Stimulated activated naive CD8-positive, alpha-beta T cell treated with anti-CD3 and anti-CD28 coated beads, Interleukin-15, amount 100 ng/mL, for 72 hours (primary cell): ENCODE results near the gene ZNF816.
A peak's percentile ranks its signal among the peaks of the same experiment; 100 is the strongest.
"Not testable (repeated sequence)": the region's sequence is repeated elsewhere in the genome, so short reads cannot be mapped to it uniquely, and the experiment has no call there.

ENCODE experiments used
- ATAC-seq: fragments of 150-1000 bp; cut with Tn5 transposase; 2 replicates; pipeline ENCODE4 v1.10.0; 2021; ENCODE audit warnings: mild to moderate bottlenecking, moderate library complexity
- DNase-seq, 2 donors: peaks; one replicate each; pipeline ENCODE4 v3.0.0; 2021 to 2022
- H3K27ac Mint-ChIP-seq, 2 donors: one replicate each; pipeline ENCODE4 v1.8.0; 2022; ENCODE audit warnings: mild to moderate bottlenecking in 2 of 2, mixed read lengths in 2 of 2, moderate library complexity in 2 of 2
- H3K27me3 Mint-ChIP-seq: one replicate; pipeline ENCODE4 v1.8.0; 2022; ENCODE audit warnings: mixed read lengths
- H3K4me1 Mint-ChIP-seq: one replicate; pipeline ENCODE4 v1.8.0; 2022; ENCODE audit warnings: mild to moderate bottlenecking, mixed read lengths
- H3K4me3 Mint-ChIP-seq, 2 donors: one replicate each; pipeline ENCODE4 v1.8.0; 2022; ENCODE audit warnings: mild to moderate bottlenecking in 2 of 2, mixed read lengths in 2 of 2, moderate library complexity in 1 of 2
- H3K9me3 Mint-ChIP-seq, 2 donors: one replicate each; pipeline ENCODE4 v1.8.0; 2022; ENCODE audit warnings: mixed read lengths in 2 of 2

ZNF816 gene

GRCh38 chr19:52988506-52988905, 25.8 kb upstream of the ZNF816 start:
- DNase-seq (no peak), ATAC-seq (no peak)
- no peaks in the 10 kb centered on the region for H3K27me3 Mint-ChIP-seq
- no peak overlapping the region for H3K27ac Mint-ChIP-seq
- peaks cover 16% of the 10 kb centered on the region for H3K4me1 Mint-ChIP-seq
- peaks cover 25 to 55% of the 10 kb centered on the region in 2 donors for H3K9me3 Mint-ChIP-seq
- no peak overlapping the region for H3K4me3 Mint-ChIP-seq

- Mint-ChIP-seq H3K27ac (no peak overlapping the region), H3K4me3 (no peak overlapping the region), H3K4me1 (peaks cover 6% of the 10 kb centered on the region), H3K27me3 (no peaks in the 10 kb centered on the region), H3K9me3 (peaks cover 21 to 54% of the 10 kb centered on the region in 2 donors)
- DNase-seq, result no peak
- ATAC-seq, result no peak
Observed at GRCh38 chr19:52987221-52987620, 24.5 kb upstream of the ZNF816 start.

GRCh38 chr19:52983167-52983566, 20.5 kb upstream of the ZNF816 start:
- H3K27me3 Mint-ChIP-seq, ATAC-seq, H3K4me3 Mint-ChIP-seq, H3K27ac Mint-ChIP-seq, DNase-seq, H3K4me1 Mint-ChIP-seq: not testable (repeated sequence)
- H3K9me3 Mint-ChIP-seq, result peaks cover 19 to 37% of the 10 kb centered on the region in 2 donors

GRCh38 chr19:52981329-52981728, 18.6 kb upstream of the ZNF816 start:
- Mint-ChIP-seq H3K27me3 (no peaks in the 10 kb centered on the region), H3K9me3 (peaks cover 15 to 31% of the 10 kb centered on the region in 2 donors), H3K27ac (no peak overlapping the region), H3K4me1 (no peaks in the 10 kb centered on the region), H3K4me3 (no peak overlapping the region)
- no peak for DNase-seq
- ATAC-seq, result no peak

- Mint-ChIP-seq H3K4me1 (peaks cover 9% of the 10 kb centered on the region), H3K27me3 (no peaks in the 10 kb centered on the region), H3K4me3 (no peak overlapping the region), H3K27ac (no peak overlapping the region), H3K9me3 (peaks cover 21 to 31% of the 10 kb centered on the region in 2 donors)
- ATAC-seq (no peak), DNase-seq (no peak)
Observed at GRCh38 chr19:52967772-52968171, 5.1 kb upstream of the ZNF816 start.

GRCh38 chr19:52963247-52963618, 552 bp upstream of the ZNF816 start:
- Mint-ChIP-seq H3K4me3 (peak overlapping the region; percentile 96 to 99), H3K27ac (peak overlapping the region; percentile 43 to 76), H3K27me3 (no peaks in the 10 kb centered on the region), H3K9me3 (peaks cover 21 to 37% of the 10 kb centered on the region in 2 donors), H3K4me1 (peaks cover 19% of the 10 kb centered on the region)
- DNase-seq, result no peak
- ATAC-seq, result peak; percentile 35

GRCh38 chr19:52961981-52962380, 700 bp downstream of the ZNF816 start:
- H3K27me3 Mint-ChIP-seq, result no peaks in the 10 kb centered on the region
- DNase-seq (no peak), ATAC-seq (no peak)
- H3K27ac Mint-ChIP-seq, result peak overlapping the region; percentile 88 to 98
- H3K4me3 Mint-ChIP-seq, result peak overlapping the region; percentile 96 to 99
- H3K9me3 Mint-ChIP-seq, result peaks cover 21 to 45% of the 10 kb centered on the region in 2 donors
- peaks cover 19% of the 10 kb centered on the region for H3K4me1 Mint-ChIP-seq

GRCh38 chr19:52959613-52960295, 2.9 kb downstream of the ZNF816 start:
- Mint-ChIP-seq H3K9me3 (peaks cover 35 to 54% of the 10 kb centered on the region in 2 donors), H3K27me3 (no peaks in the 10 kb centered on the region), H3K27ac (no peak overlapping the region), H3K4me3 (no peak overlapping the region), H3K4me1 (peaks cover 19% of the 10 kb centered on the region)
- no peak for DNase-seq
- no peak for ATAC-seq

- Mint-ChIP-seq H3K27me3 (no peaks in the 10 kb centered on the region), H3K27ac (no peak overlapping the region), H3K9me3 (peaks cover 36 to 58% of the 10 kb centered on the region in 2 donors), H3K4me1 (peaks cover 10% of the 10 kb centered on the region), H3K4me3 (no peak overlapping the region)
- DNase-seq (no peak), ATAC-seq (no peak)
Observed at GRCh38 chr19:52957591-52957990, 5.1 kb downstream of the ZNF816 start.

GRCh38 chr19:52956917-52957316, 5.8 kb downstream of the ZNF816 start:
- ATAC-seq (no peak), DNase-seq (no peak)
- Mint-ChIP-seq H3K4me1 (peaks cover 10% of the 10 kb centered on the region), H3K27me3 (no peaks in the 10 kb centered on the region), H3K27ac (no peak overlapping the region), H3K4me3 (no peak overlapping the region), H3K9me3 (peaks cover 42 to 64% of the 10 kb centered on the region in 2 donors)

- no peak overlapping the region for H3K27ac Mint-ChIP-seq
- peaks cover 42 to 51% of the 10 kb centered on the region in 2 donors for H3K9me3 Mint-ChIP-seq
- no peak overlapping the region for H3K4me3 Mint-ChIP-seq
- DNase-seq (no peak), ATAC-seq (no peak)
- no peaks in the 10 kb centered on the region for H3K27me3 Mint-ChIP-seq
- no peaks in the 10 kb centered on the region for H3K4me1 Mint-ChIP-seq
Observed at GRCh38 chr19:52949422-52949821, 13.3 kb downstream of the ZNF816 start.

- peaks cover 44 to 51% of the 10 kb centered on the region in 2 donors for H3K9me3 Mint-ChIP-seq
- ATAC-seq (no peak), DNase-seq (no peak)
- H3K27me3 Mint-ChIP-seq, result no peaks in the 10 kb centered on the region
- no peaks in the 10 kb centered on the region for H3K4me1 Mint-ChIP-seq
- no peak overlapping the region for H3K4me3 Mint-ChIP-seq
- H3K27ac Mint-ChIP-seq, result no peak overlapping the region
Observed at GRCh38 chr19:52948025-52948770, 14.5 kb downstream of the ZNF816 start.

GRCh38 chr19:52946322-52947310, 16.1 kb downstream of the ZNF816 start:
- peak in 1 of 2 donors; percentile 7 for DNase-seq
- Mint-ChIP-seq H3K4me1 (peaks cover 5% of the 10 kb centered on the region), H3K27ac (no peak overlapping the region), H3K4me3 (no peak overlapping the region), H3K9me3 (peaks cover 39 to 40% of the 10 kb centered on the region in 2 donors), H3K27me3 (no peaks in the 10 kb centered on the region)
- ATAC-seq, result no peak

- ATAC-seq (no peak), DNase-seq (peak in 1 of 2 donors; percentile 0)
- Mint-ChIP-seq H3K4me3 (no peak overlapping the region), H3K27ac (no peak overlapping the region), H3K4me1 (peaks cover 13% of the 10 kb centered on the region), H3K9me3 (peaks cover 33 to 39% of the 10 kb centered on the region in 2 donors), H3K27me3 (no peaks in the 10 kb centered on the region)
Observed at GRCh38 chr19:52945652-52946321, 16.9 kb downstream of the ZNF816 start.
